ENCODE data around the gene CLN3.

The CLN3 gene

DNA sequence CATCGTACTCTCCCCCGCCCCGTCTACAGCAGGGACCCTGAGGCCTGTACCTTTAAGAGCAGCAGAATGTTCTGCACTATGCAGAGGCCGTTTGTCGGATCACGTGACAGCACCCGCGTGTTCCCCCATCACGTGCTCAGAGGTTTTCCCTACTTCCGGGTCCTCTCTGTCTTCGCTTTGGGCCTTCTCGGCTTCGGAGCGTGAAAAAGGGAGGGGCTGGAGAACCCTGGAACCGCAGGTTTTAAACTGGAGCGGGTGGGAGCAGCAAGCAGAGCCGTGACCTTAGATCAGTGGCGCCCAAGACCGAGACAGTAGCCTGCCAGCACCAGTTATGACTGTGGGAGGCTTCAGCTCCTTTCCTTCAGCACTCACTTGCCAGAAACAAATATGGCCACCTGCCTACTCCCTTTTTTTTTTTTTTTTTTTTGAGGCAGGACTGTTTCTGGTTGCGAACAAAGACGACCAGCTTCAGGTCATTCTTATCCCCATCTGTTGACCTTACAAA, at the start of gene CLN3:
CLN3 (minus strand) TSS at position 105 of the 505 bp plus-strand sequence. CDS start 315 bp downstream, outside the sequence.
- peaks cover 8% of the 10 kb centered on the region; the same call in 1 of the 2 replicates for H3K36me3 ChIP-seq (ENCODE audit: control insufficient read depth, low read length)
- no peak for TF ChIP-seq EZH2phosphoT487 (IDR thresholded peaks at IDR 0.05; ENCODE audit: borderline replicate concordance, low read length)
- TF ChIP-seq, protein P1, sequence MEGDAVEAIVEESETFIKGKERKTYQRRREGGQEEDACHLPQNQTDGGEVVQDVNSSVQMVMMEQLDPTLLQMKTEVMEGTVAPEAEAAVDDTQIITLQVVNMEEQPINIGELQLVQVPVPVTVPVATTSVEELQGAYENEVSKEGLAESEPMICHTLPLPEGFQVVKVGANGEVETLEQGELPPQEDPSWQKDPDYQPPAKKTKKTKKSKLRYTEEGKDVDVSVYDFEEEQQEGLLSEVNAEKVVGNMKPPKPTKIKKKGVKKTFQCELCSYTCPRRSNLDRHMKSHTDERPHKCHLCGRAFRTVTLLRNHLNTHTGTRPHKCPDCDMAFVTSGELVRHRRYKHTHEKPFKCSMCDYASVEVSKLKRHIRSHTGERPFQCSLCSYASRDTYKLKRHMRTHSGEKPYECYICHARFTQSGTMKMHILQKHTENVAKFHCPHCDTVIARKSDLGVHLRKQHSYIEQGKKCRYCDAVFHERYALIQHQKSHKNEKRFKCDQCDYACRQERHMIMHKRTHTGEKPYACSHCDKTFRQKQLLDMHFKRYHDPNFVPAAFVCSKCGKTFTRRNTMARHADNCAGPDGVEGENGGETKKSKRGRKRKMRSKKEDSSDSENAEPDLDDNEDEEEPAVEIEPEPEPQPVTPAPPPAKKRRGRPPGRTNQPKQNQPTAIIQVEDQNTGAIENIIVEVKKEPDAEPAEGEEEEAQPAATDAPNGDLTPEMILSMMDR (IDR thresholded peaks at IDR 0.05; ENCODE audit: low read depth, low read length, poor library complexity, severe bottlenecking) = no peak
- H3K4me3 ChIP-seq (ENCODE audit: low read length) = peak within 1 kb of the TSS; percentile 86
- H3K4me1 ChIP-seq (ENCODE audit: control insufficient read depth, low read length) = peaks cover 27% of the 10 kb centered on the region
- peak within 1 kb of the TSS; percentile 89 for H3K4me2 ChIP-seq (ENCODE audit: low read length)
- no peaks in the 10 kb centered on the region for H3K9me2 ChIP-seq (replicated peaks; ENCODE audit: control insufficient read depth, low read length)
- H3K27ac ChIP-seq (ENCODE audit: low read depth, low read length) = peak within 1 kb of the TSS; percentile 89
- no peaks in the 10 kb centered on the region for H3F3A ChIP-seq (ENCODE audit: control insufficient read depth, insufficient read depth)
- H3K9me3 ChIP-seq (ENCODE audit: control insufficient read depth, insufficient read depth, low read length) = no peaks in the 10 kb centered on the region
- H3K27me3 ChIP-seq (ENCODE audit: control insufficient read depth, low read length) = no peaks in the 10 kb centered on the region
- peaks cover 12% of the 10 kb centered on the region for H3K79me2 ChIP-seq (ENCODE audit: control insufficient read depth, low read length)
- H4K20me1 ChIP-seq (ENCODE audit: control insufficient read depth, insufficient read depth, low read depth, low read length) = no peaks in the 10 kb centered on the region

DNA sequence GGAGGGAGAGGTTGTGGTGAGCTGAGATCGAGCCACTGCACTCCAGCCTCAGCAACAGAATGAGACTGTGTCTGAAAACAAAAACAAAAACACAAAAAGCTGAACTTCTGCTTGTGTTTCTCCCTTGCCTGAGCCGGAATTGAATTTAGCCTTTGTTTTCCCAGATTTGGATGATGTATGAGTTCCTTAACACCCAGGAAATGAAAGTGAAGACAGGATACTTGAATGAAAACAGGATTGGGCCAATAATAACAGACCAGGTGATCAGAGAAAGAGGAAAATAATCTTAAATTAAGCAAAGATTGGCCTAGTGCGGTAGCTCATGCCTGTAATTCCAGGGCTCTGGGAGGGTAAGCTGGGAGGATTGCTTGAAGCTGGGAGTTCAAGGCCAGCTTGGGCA, 48.5 kb upstream of the CLN3 start:
- Histone ChIP-seq H3K9me2 (replicated peaks; ENCODE audit: control insufficient read depth, low read length) (no peaks in the 10 kb centered on the region), H3K9me3 (ENCODE audit: control insufficient read depth, insufficient read depth, low read length) (no peaks in the 10 kb centered on the region), H3F3A (ENCODE audit: control insufficient read depth, insufficient read depth) (no peaks in the 10 kb centered on the region), H3K36me3 (ENCODE audit: control insufficient read depth, low read length) (no peaks in the 10 kb centered on the region), H3K4me2 (ENCODE audit: low read length) (no peak overlapping the region), H4K20me1 (ENCODE audit: control insufficient read depth, insufficient read depth, low read depth, low read length) (no peaks in the 10 kb centered on the region), H3K4me3 (ENCODE audit: low read length) (no peak overlapping the region), H3K4me1 (ENCODE audit: control insufficient read depth, low read length) (no peaks in the 10 kb centered on the region; the same call in 1 of the 2 replicates), H3K27ac (ENCODE audit: low read depth, low read length) (no peak overlapping the region), H3K27me3 (ENCODE audit: control insufficient read depth, low read length) (peaks cover 10% of the 10 kb centered on the region), H3K79me2 (ENCODE audit: control insufficient read depth, low read length) (no peaks in the 10 kb centered on the region)
- no peak for TF ChIP-seq EZH2phosphoT487 (IDR thresholded peaks at IDR 0.05; ENCODE audit: borderline replicate concordance, low read length)
- TF ChIP-seq, protein P1 (IDR thresholded peaks at IDR 0.05; ENCODE audit: low read depth, low read length, poor library complexity, severe bottlenecking) = no peak

DNA sequence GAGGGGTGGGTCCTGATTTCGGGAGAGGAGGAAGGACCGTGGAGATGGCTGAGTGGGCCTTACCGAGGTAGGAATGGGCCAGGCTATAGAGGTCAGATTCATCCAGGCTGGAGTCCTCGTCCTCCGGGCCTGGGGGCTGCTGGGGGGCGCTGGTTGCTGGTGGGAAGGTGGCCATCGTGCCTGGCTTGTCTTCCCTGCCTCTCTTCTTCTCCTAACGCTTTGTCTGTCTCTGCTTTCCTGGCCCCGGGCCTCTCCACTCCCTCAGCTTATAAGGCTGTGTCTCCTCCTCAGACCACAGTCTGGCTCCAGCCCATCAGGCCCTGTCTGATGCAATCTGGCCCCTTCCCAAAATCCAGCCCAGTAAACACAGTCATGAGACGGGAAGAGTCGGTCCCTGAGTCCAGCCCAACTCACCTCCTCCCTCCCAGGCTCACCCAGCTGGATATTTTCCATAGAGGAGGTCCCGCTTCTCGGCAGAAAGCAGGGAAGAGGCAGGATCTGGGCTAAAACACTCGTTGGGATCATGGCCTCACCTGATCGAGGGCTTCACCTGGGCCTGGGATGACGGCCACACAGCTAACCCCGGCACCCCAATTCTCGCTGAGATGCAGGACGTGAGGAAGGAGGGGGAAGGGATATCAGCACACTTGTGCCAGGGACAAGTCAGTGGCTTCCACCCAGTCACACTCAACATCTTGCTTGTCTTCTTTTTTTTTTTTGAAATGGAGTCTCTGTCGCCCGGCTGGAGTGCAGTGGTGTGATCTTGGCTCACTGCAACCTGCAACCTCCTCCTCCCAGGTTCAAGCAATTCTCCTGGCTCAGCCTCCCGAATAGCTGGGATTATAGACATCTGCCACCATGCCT, 47.1 kb upstream of the CLN3 start, which contains the start of gene NUPR1:
NUPR1 (minus strand) TSS at position 242 of the 864 bp plus-strand sequence; CDS start at position 175, 67 bp downstream.
- H3K9me2 ChIP-seq (replicated peaks; ENCODE audit: control insufficient read depth, low read length) = no peaks in the 10 kb centered on the region
- H3K36me3 ChIP-seq (ENCODE audit: control insufficient read depth, low read length) = no peaks in the 10 kb centered on the region
- no peak within 1 kb of the TSS for H3K4me3 ChIP-seq (ENCODE audit: low read length)
- H3K27me3 ChIP-seq (ENCODE audit: control insufficient read depth, low read length) = peaks cover 10% of the 10 kb centered on the region
- TF ChIP-seq, protein P1 (IDR thresholded peaks at IDR 0.05; ENCODE audit: low read depth, low read length, poor library complexity, severe bottlenecking) = no peak
- TF ChIP-seq EZH2phosphoT487 (IDR thresholded peaks at IDR 0.05; ENCODE audit: borderline replicate concordance, low read length) = no peak
- H4K20me1 ChIP-seq (ENCODE audit: control insufficient read depth, insufficient read depth, low read depth, low read length) = no peaks in the 10 kb centered on the region
- H3K27ac ChIP-seq (ENCODE audit: low read depth, low read length) = no peak within 1 kb of the TSS
- H3F3A ChIP-seq (ENCODE audit: control insufficient read depth, insufficient read depth) = no peaks in the 10 kb centered on the region
- H3K4me1 ChIP-seq (ENCODE audit: control insufficient read depth, low read length) = no peaks in the 10 kb centered on the region; the same call in 1 of the 2 replicates
- no peak within 1 kb of the TSS for H3K4me2 ChIP-seq (ENCODE audit: low read length)
- H3K79me2 ChIP-seq (ENCODE audit: control insufficient read depth, low read length) = no peaks in the 10 kb centered on the region
- H3K9me3 ChIP-seq (ENCODE audit: control insufficient read depth, insufficient read depth, low read length) = no peaks in the 10 kb centered on the region
